GM15510 (cell line): ENCODE results near the gene GTF2A1.

Experiments used
- POLR2A ChIP-seq: IDR thresholded peaks from 3 replicates; pipeline ENCODE4 v1.6.1; 2011; ENCODE audit warnings: borderline replicate concordance; ENCODE audit not compliant: insufficient read length; ENCODE audit errors: extremely low read depth

Gene GTF2A1

DNA sequence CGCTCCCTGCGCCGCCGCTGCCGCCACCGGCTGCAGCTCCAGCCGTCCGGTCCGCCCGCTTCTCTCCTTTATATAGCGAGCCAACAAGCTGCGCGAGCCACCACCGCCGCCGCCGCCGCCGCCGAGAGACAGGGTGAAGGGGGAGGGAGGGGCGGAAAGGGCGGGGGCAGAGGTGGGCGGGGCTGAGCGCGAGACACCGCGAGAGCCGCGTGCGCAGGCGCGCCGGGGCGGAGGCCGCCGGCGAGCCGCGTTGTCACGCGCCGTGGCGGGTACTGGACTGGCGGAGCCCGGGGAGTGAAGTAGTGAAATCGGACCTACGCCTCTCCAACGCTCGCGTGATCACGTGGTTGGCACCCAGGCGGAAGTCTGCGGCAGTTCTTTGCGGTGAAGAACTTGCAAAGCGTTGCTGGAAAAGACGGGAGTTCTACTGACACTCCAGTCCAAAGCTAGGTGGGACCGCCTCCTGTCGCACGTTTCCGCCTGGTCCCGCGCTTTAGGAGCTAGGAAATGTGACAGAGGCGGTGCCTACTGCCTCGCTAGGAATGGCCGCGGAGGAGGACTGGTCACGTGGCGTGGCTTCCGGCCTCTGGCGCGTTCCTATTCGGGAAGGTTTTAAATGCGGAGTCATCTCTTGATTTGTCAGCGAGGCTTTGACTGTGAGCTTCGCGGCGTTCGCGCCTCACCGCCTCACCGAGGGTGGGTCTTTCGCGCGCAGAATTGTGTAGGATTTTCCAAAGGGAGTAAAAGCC is at the start of gene GTF2A1:
GTF2A1 (minus strand) TSS at position 130 of the 749 bp plus-strand sequence. CDS start 441 bp downstream, outside the sequence.
- TF ChIP-seq POLR2A, result peak; percentile 99

DNA sequence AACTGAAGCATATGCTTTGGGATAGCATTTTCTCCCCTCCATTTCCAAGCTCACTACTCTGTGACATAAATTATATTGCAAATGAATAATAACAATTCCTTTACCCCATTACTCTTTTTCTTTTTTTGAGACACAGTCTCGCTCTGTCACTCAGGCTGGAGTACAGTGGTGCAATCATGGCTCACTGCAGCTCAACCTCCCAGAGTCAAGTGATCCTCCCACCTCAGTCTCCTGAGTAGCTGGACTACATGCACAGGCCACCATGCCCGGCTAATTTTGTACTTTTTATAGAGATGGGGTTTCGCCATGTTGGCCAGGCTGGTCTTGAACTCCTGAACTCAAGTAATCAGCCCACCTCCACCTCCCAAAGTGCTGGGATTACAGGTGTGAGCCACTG is 49.2 kb upstream of the GTF2A1 start:
- no peak for TF ChIP-seq POLR2A

DNA sequence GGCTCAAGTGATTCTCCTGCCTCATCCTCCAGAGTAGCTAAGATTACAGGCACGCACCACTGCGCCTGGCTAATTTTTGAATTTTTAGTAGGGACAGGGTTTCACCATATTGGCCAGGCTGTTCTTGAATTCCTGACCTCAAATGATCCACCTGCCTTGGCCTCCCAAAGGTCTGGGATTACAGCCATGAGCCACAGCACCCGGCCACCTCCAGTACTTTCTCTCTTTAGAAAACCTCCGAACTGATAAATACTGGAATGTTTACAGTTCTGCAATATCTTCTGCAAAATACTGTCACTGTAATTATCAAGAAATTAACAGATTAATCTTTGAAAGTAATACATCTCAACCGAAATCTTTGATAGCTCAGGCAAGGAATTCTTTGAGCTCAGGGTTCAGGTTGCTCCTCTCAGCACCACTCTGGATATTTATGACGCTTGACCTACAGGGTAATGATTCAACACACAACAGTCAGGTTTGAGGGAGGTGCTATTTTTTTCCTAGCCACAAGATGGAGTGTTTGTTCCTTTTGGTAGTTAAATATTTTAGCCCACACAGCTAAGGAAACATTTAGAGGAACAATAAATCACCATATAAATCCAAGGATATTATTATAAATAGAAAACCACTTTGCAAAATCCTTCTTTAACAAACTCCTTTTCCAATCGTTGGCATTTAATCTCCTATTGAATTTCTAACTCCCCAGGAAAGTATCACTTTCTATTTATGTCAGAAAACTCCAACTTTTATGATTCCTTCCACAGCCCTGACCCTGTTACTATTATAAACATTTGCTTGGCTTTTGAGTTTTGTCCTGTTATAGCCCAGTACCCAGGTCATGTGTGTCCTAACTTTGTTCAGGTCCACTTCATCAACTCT is 48.6 kb upstream of the GTF2A1 start:
- no peak for TF ChIP-seq POLR2A

DNA sequence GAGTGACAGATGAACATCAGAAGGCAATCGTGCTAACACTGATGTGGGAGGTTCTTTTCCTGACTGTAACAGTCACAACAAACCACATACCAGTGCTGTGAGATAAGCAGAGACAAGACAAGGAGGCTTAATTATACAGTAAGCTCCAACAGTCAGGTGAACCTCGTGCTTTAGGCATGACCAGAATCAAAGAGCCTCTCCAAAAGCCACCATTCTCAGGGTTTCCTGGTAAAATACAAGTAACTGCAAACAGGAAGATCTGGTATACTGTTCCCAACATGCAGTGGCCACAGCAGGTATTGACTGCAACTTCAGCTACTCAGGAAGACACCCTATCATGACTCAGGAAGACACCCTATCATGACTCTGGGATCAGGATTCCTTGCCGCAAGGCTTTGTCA is 47.3 kb upstream of the GTF2A1 start:
- TF ChIP-seq POLR2A, result no peak

DNA sequence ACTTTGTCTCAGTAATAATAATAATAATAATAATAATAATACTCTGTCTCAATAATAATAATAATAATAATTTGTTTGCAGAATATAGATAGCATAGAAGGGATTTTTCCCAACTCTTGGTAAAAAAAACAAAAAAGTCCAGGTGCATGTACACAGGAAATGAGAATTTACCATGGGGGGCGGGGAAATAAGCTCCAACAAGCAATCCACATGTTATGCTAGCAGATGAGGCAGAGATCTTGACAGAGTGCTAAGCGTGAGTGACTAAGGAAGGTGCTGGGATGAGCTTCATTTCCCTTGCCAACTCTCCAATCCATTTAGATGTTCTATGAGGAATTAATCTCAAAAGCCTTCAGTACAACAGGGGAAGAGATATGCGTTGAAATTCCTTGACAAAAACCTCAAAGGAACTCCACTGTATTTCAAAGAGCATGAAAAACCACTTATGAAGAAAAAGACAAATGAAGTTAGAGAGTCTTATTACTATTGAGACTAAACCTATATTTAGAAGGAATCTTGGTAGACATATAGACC is 44.9 kb upstream of the GTF2A1 start:
- TF ChIP-seq POLR2A, result no peak

DNA sequence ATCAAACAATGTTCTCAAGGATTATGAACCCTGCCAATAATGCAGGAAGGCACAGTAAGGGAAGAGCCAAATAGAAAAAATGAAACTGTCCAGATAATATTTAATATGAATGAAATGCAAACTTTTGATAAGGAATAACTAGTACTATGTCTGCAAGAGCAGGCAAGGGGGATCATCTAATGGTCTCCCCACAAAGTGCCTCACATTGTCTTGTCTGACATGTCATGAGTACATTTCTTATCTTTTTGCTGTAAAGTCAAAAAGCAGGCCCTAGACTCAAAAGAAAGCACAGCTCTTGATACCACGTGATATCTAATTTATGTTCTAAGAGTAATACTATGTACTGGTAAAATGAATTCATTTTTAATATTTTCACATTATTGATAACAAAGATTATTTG is 43.9 kb upstream of the GTF2A1 start:
- no peak for TF ChIP-seq POLR2A

DNA sequence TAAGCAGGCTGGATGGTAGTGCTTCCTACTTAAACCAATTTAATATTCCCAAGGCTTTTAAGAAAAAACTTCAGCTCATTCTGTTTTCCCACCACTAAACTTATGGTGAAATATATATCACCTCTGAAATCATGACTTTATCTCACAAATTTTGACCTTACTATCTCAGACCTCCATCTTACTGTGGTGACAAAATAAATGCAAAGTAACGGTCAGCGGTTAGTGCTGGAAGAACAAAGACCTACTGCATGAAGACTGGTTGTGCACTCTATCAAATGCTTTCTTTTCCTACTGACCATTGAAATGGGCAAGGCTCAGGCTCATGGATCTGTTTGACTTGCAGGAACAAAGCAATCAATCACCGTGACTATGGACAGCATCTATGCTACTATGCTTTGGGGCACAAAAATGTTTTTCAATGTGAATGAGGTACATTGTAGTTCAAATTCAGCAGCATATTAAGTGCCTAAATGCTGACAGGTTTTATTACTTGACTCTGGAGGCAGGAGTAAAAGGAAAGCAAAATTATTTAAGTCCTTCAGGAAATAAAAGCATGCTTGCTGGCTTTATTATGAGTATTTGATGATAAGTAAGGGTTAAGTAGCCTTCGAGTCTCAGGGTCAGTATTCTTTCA is 43.1 kb upstream of the GTF2A1 start:
- no peak for TF ChIP-seq POLR2A

DNA sequence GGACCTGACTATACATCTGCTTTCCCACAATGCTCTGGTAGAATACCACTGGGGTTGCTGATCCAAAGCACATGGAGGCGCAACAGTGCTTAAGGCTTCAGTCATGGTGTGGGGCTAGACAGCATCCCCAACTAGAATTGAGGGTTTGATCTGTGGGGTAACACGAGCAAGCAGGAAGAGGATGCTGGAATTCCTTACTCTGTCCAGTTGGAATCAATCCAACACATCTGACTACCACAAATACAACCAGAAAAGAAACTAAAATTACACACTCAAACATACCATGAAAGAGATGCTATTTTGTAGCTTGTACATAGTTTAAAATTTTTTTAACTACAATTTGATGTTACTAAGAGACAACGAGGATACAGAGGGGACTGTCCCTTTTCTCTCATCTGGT is 40.4 kb upstream of the GTF2A1 start:
- TF ChIP-seq POLR2A, result no peak

DNA sequence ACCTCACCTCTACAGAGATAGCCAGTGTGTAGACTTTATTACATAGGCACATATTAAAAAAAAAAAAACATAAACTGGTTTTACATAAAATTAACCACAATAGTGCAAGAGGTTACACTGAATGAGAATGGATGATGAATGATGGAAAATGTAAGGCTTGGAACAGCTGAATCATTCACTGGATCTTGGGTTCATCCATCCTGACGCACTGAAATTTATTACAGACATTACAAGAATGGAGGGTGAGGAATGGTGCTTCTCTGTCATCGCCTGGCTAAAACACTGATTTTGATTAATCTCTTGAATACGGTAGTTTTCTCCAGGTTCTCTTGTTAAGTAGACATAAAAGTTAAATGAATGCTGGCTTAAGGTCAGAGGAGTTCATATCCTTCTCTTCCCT is 40.0 kb upstream of the GTF2A1 start:
- no peak for TF ChIP-seq POLR2A

DNA sequence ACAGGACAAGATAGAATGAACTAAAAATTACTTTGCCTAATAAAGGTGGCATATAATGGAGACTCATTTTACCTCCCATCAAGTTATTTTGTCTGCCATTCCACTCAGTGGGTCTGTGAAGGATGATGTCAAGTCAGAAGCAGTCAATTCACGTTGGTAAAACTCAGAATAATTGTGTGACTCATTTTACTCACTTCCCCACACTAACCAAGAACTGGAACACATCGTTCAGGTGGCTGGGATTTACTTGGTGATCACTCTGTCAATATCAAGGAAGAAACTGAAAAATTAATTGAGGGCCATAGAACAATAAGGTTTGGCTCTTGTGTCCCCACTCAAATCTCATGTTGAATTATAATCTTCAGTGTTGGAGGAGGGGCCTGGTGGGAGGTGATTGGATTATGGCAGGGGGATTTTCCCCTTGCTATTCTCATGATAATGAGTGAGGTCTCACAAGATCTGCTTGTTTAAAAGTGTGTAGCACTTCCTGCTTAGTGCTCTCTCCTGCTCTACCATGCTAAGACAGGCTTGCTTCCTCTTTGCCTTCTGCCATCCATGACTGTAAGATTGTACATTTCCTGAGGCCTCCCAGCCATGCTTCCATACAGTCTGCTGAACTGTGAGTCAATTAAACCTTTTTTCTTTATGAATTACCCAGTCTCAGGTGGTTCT is 35.7 kb upstream of the GTF2A1 start:
- no peak for TF ChIP-seq POLR2A

DNA sequence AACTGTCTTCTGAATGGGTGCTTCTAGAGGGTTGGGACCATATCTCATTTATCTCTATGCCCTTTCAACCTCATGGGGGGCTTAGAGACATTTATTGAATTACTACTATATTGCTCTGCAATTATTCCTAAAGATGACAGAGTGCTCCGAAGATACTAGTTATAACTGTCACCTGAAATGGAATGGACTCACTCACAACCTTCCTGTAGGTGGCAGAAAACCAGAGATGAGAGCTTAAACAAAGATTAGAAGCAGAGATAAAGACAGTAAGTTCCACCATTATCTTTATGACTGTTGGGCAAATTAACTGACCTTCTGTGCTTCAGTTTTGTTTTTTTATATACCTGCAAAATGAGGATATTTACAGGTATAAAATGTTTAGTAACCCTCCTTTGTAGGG is 31.5 kb upstream of the GTF2A1 start:
- TF ChIP-seq POLR2A, result no peak

DNA sequence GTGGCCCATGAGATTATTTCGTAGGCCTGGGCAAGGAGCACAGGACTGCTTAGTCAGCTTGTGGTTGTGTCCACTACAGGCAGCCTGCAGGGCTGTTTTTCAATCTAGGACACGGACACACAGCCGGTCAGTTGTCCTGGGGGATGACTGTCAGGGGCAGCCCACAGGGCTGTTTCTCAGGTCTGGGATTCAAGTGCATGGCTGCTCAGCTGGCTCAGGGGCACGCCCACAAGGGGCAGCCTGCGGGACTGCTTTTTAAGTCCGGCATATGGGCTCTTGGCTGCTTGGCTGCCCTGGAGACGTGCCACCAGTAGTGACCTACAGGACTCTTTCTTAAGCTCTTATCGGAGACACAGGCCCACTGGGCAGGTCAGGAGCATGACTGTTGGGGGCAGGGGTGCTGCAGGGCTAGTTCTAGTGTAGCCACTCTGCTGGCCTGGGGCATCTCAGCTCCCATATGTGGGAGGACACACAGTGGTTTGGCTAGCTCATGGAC is 26.6 kb upstream of the GTF2A1 start:
- no peak for TF ChIP-seq POLR2A

DNA sequence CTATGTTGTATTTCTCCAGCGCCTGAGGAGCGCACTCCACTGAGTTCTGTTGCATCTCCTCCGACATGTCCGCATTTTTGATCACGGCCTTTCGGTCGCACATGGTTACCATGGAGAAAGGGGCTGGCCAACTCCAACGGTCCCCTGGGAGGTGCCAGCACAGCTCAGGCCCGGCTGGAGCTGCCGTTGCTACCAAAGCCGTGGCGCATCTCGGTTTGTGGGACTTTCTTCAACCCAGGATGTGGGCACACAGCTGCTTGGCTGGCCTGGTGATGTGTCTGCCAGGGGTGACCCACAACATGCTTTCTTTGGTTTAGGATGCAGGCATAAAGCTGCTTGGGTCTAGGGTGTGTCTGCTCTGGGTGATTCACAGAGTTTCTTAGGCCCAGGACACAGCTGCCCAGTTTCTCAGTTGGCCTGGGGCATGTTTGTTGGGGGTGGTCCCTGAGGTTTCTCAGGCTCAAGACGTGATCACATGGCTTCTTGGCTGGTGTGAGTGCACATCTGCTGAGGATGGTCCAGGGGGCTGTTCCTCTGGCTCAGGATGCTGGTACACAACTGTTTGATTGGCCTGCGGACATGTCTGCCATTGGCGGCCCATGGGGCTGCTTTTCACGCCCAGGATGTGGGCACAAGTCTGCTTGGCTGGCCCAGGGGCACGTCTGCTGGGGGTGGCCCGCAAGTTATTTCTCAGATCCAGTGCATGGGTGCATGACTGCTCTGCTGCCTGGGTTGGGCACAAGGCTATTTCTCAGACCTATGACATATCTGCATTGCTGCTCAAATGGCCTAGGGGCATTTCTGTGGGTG is 25.9 kb upstream of the GTF2A1 start:
- TF ChIP-seq POLR2A, result no peak

DNA sequence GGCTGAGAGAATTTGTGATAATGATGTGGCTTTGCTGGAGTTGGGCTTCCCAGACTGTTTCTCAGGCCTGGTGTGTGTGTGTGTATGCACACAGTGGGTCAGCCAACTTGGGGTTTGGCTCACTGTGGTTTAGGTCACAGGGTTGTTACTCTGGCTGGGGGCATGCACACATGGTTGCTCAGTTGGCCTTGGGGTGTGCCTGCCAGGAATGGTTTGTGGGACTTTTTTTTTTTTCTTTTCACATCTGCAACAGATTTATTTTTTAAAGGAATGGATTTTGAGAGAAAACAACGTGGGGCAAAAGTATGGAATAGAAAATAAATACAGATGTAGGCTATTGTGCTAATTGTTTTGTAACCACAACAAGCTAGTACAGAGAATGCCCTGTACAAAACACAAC is 25.0 kb upstream of the GTF2A1 start:
- no peak for TF ChIP-seq POLR2A
